ENCODE results near the gene RGMA. TPM values are rescaled to one million over a fixed set of nuclear protein-coding genes. Genes with fewer than 3 reads are reported as not detected.

The RGMA gene
- total RNA-seq, 2 experiments from 2014 or later = not detected

DNA sequence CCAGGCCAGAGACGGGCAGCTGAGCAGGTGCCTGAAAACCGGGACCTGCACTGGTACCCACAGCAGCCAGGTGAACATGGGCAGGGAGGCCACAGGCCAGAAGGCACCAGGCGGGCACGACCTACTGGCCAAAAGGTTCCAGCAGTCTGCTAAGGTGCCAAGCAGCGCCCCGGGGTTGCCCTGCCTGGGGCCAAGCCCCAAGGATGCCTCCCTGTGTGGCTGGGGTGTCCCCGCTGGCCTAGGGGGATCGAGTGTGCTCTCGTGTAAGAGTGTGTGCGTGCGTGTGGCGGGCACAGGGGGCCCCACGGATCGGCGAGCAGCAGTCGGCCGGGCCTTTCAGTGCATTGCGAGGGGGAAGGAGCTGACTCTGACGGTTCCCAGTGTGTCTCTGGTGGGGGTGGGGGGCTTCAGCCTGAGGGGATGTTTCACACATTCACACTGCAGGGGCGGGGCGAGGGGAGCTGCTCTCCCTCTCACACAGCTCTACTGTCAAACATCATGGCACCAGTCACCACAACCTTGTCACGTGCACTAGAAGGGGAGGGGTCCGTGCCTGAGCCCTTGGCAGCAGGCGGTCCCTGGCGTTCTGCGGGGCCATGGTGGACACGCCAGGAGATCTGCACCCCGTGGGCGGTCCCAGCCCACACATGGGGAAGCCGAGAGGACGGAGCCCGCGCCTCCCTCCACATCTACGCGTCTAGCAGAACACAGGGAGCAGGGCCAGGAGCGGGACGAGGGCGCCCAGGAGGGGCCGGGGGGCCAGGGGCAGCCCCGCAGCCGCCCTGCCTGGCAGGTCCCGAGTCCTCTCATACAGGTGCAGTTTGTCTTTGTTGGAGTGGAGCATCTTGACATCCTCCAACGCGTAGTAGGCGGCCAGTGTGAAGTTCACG, 44.5 kb downstream of the RGMA start:
- H3K9me3 ChIP-seq (ENCODE audit: low read length) = no peaks in the 10 kb centered on the region
- H2AFZ ChIP-seq (ENCODE audit: low read length) = no peak overlapping the region
- no peak for TF ChIP-seq EZH2phosphoT487 (IDR thresholded peaks at IDR 0.05; ENCODE audit: borderline replicate concordance, low read depth, low read length)
- TF ChIP-seq, protein P1, sequence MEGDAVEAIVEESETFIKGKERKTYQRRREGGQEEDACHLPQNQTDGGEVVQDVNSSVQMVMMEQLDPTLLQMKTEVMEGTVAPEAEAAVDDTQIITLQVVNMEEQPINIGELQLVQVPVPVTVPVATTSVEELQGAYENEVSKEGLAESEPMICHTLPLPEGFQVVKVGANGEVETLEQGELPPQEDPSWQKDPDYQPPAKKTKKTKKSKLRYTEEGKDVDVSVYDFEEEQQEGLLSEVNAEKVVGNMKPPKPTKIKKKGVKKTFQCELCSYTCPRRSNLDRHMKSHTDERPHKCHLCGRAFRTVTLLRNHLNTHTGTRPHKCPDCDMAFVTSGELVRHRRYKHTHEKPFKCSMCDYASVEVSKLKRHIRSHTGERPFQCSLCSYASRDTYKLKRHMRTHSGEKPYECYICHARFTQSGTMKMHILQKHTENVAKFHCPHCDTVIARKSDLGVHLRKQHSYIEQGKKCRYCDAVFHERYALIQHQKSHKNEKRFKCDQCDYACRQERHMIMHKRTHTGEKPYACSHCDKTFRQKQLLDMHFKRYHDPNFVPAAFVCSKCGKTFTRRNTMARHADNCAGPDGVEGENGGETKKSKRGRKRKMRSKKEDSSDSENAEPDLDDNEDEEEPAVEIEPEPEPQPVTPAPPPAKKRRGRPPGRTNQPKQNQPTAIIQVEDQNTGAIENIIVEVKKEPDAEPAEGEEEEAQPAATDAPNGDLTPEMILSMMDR (conservative IDR thresholded peaks at IDR 0.05; ENCODE audit: low read length) = no peak
- H3K27ac ChIP-seq (ENCODE audit: low read depth, low read length, poor library complexity, severe bottlenecking) = no peak overlapping the region
- H3K4me3 ChIP-seq (ENCODE audit: low read depth, low read length, poor library complexity, severe bottlenecking) = no peak overlapping the region
- ChIA-PET POLR2A (no interaction called here), CTCF (ENCODE audit: unreplicated experiment) (interaction anchor here (0.6 kb wide), 1 partner anchor 34 kb away, joined by 4 read pairs; no protein-coding TSS in a partner anchor)
- intact Hi-C loops (cut with micrococcal nuclease; ENCODE audit: unreplicated experiment) = no loop called here
- H3K4me1 ChIP-seq (ENCODE audit: insufficient read depth, low read length, poor library complexity, severe bottlenecking) = no peaks in the 10 kb centered on the region
- H3K9me2 ChIP-seq (ENCODE audit: insufficient read depth, low read length) = no peaks in the 10 kb centered on the region
- DNase-seq (ENCODE audit: low spot score) = no peak
- no peaks in the 10 kb centered on the region for H3K36me3 ChIP-seq (ENCODE audit: insufficient read depth, low read length)
- no peaks in the 10 kb centered on the region for H4K20me1 ChIP-seq (ENCODE audit: insufficient read depth, low read length)
- BruUV-seq (replicated peaks) = no TSS peak
- H3K79me2 ChIP-seq (ENCODE audit: insufficient read depth, low read depth, low read length) = no peaks in the 10 kb centered on the region
- H3K4me2 ChIP-seq (ENCODE audit: low read length) = no peak overlapping the region

DNA sequence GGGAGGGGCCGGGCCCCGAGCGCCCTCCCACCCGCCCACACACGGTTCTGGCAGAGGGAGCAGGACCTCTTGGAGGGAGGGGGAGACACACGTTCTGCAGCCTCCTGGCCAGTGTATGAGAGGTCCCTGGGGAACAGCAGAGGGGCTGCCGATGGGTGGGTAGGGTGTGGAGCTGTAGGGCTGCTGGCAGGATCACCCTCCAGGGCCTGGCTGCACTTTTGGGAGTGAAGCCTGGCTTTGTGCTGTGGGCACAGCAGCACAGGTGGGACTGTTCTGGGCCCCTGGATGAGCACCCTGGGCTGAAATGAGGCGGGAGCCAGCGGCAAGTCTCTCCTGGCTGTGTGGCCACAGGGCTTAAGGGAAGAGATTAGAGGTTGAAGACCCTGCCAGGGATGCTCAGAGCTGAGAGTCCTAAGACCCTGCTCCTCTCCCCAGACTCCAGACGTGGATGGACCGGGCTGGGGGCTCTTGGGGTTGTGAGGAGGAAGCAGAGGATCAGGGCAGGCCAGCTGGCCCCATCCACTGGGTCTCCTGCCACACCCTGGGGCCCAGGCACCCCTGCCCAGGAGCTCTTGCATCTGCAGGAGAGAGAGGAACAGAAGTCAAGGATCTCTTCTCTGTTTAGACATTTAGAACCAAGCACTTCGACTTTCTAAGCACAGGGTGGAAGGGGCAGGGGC, 45.2 kb downstream of the RGMA start:
- BruUV-seq (replicated peaks) = no TSS peak
- DNase-seq (ENCODE audit: low spot score) = no peak
- TF ChIP-seq EZH2phosphoT487 (IDR thresholded peaks at IDR 0.05; ENCODE audit: borderline replicate concordance, low read depth, low read length) = no peak
- TF ChIP-seq, protein P1 (conservative IDR thresholded peaks at IDR 0.05; ENCODE audit: low read length) = no peak
- ChIA-PET CTCF (ENCODE audit: unreplicated experiment) (no interaction called here), POLR2A (no interaction called here)
- no peak overlapping the region for H3K4me3 ChIP-seq (ENCODE audit: low read depth, low read length, poor library complexity, severe bottlenecking)
- intact Hi-C loops (cut with micrococcal nuclease; ENCODE audit: unreplicated experiment) = no loop called here
- no peak overlapping the region for H2AFZ ChIP-seq (ENCODE audit: low read length)
- H3K4me1 ChIP-seq (ENCODE audit: insufficient read depth, low read length, poor library complexity, severe bottlenecking) = no peaks in the 10 kb centered on the region
- H3K4me2 ChIP-seq (ENCODE audit: low read length) = no peak overlapping the region
- H4K20me1 ChIP-seq (ENCODE audit: insufficient read depth, low read length) = no peaks in the 10 kb centered on the region
- H3K36me3 ChIP-seq (ENCODE audit: insufficient read depth, low read length) = no peaks in the 10 kb centered on the region
- H3K79me2 ChIP-seq (ENCODE audit: insufficient read depth, low read depth, low read length) = no peaks in the 10 kb centered on the region
- no peaks in the 10 kb centered on the region for H3K9me2 ChIP-seq (ENCODE audit: insufficient read depth, low read length)
- no peak overlapping the region for H3K27ac ChIP-seq (ENCODE audit: low read depth, low read length, poor library complexity, severe bottlenecking)
- H3K9me3 ChIP-seq (ENCODE audit: low read length) = no peaks in the 10 kb centered on the region

All from OCI-LY7 (cell line).